PC-9 (cell line): Measurements from ENCODE around the gene ADAT2. TPM values are rescaled to one million over a fixed set of nuclear protein-coding genes. Genes with fewer than 3 reads are reported as not detected.

Experiments
- BruUV-seq: library from RNA; stranded (reverse); fragments of 400-500 nt; replicated peaks from 2 replicates; lab custom pipeline; 2021; lab: Mats Ljungman, UMichigan
- CTCF ChIA-PET: fragments of 300-600 bp; sonication (Branson Sonifier 250); formaldehyde crosslinking; loops from one replicate; lab custom pipeline; 2022; ENCODE audit warnings: antibody characterized with exemption; lab: Charles Lee
- POLR2A ChIA-PET: fragments of 300-600 bp; sonication (Branson Sonifier 250); formaldehyde crosslinking; loops from one replicate; lab custom pipeline; 2022; ENCODE audit warnings: antibody characterized with exemption; ENCODE audit not compliant: unreplicated experiment; lab: Charles Lee
- DNase-seq, 2 experiments: peaks; one replicate each; pipeline versions ENCODE4 v3.0.0 to v3.0.0-alpha.2; 2015 to 2022; ENCODE audit warnings: mixed read lengths in 1 of 2
- H2AFZ ChIP-seq: fragments of 200-600 bp; sonication (generic); 2 replicates; pipeline ENCODE4 v1.8.1; 2017; ENCODE audit warnings: antibody characterized with exemption
- H3F3A ChIP-seq: fragments of 200-600 bp; sonication (generic); 2 replicates; pipeline ENCODE4 v1.8.1; 2017; ENCODE audit warnings: antibody characterized with exemption, mild to moderate bottlenecking, low read depth; ENCODE audit not compliant: insufficient read depth
- H3K27ac ChIP-seq: fragments of 200-600 bp; sonication (generic); 2 replicates; pipeline ENCODE4 v1.6.1; 2016; ENCODE audit warnings: mixed run types
- H3K27me3 ChIP-seq: fragments of 200-600 bp; sonication (generic); 2 replicates; pipeline ENCODE4 v1.6.1; 2016; ENCODE audit warnings: low read depth, mixed run types; ENCODE audit not compliant: insufficient read depth
- H3K36me3 ChIP-seq: fragments of 200-600 bp; sonication (generic); 2 replicates; pipeline ENCODE4 v1.6.1; 2016; ENCODE audit warnings: low read depth, mixed run types
- H3K4me1 ChIP-seq: fragments of 200-600 bp; sonication (generic); replicated peaks from 2 replicates; pipeline ENCODE4 v1.6.1; 2016; ENCODE audit warnings: mixed run types; ENCODE audit not compliant: insufficient read depth
- H3K4me2 ChIP-seq: fragments of 200-600 bp; sonication (generic); 2 replicates; pipeline ENCODE4 v1.6.1; 2017; ENCODE audit warnings: mixed run types
- H3K4me3 ChIP-seq: fragments of 200-600 bp; sonication (generic); 2 replicates; pipeline ENCODE4 v1.6.1; 2016; ENCODE audit warnings: mixed run types
- H3K79me2 ChIP-seq: fragments of 200-600 bp; sonication (generic); 2 replicates; pipeline ENCODE4 v1.6.1; 2017; ENCODE audit warnings: low read depth, mixed run types
- H3K9me2 ChIP-seq: fragments of 200-600 bp; sonication (generic); 2 replicates; pipeline ENCODE4 v1.8.1; 2017; ENCODE audit warnings: mild to moderate bottlenecking; ENCODE audit not compliant: insufficient read depth
- H3K9me3 ChIP-seq: fragments of 200-600 bp; sonication (generic); 2 replicates; pipeline ENCODE4 v1.8.1; 2016; ENCODE audit warnings: low read depth; ENCODE audit not compliant: insufficient read depth
- H4K20me1 ChIP-seq: fragments of 200-600 bp; sonication (generic); 2 replicates; pipeline ENCODE4 v1.8.1; 2017; ENCODE audit not compliant: insufficient read depth
- CTCF ChIP-seq: fragments of 200-600 bp; sonication (generic); conservative IDR thresholded peaks from 2 replicates; pipeline ENCODE4 v1.6.1; 2017; ENCODE audit warnings: mixed run types, antibody characterized with exemption, mild to moderate bottlenecking, moderate library complexity
- EZH2 ChIP-seq: fragments of 200-600 bp; sonication (generic); IDR thresholded peaks from 2 replicates; pipeline ENCODE4 v1.8.0; 2017; ENCODE audit warnings: antibody characterized with exemption, low read depth
- intact Hi-C: fragments of 100-400 bp; cut with micrococcal nuclease; formaldehyde crosslinking; loops from one replicate; pipeline ENCODE4 v1.10.0; 2022; ENCODE audit not compliant: unreplicated experiment
- total RNA-seq: library from RNA; stranded (reverse); gene quantifications from 2 replicates; pipeline ENCODE4 v1.2.3, GENCODE V29; 2021

Gene ADAT2
- total RNA-seq, 1 experiment from 2014 or later: 5.5 TPM

- no peaks in the 10 kb centered on the region for H3K9me2 ChIP-seq
- H3F3A ChIP-seq: no peaks in the 10 kb centered on the region
- CTCF ChIA-PET: interaction anchor here (1.1 kb wide), 1 partner anchor 10 kb away, joined by 5 read pairs; no protein-coding TSS in a partner anchor
- no peaks in the 10 kb centered on the region for H3K4me1 ChIP-seq
- POLR2A ChIA-PET: interaction anchor here (0.7 kb wide), 1 partner anchor 26 kb away, joined by 3 read pairs; no protein-coding TSS in a partner anchor
- H3K9me3 ChIP-seq: no peaks in the 10 kb centered on the region
- DNase-seq: no peak
- TF ChIP-seq EZH2 (no peak), CTCF (no peak)
- H4K20me1 ChIP-seq: no peaks in the 10 kb centered on the region
- H3K79me2 ChIP-seq: no peaks in the 10 kb centered on the region
- H3K27ac ChIP-seq: no peak overlapping the region
- no peak overlapping the region for H3K4me3 ChIP-seq
- H2AFZ ChIP-seq: no peak overlapping the region
- BruUV-seq: no TSS peak
- no peaks in the 10 kb centered on the region for H3K36me3 ChIP-seq
- H3K4me2 ChIP-seq: no peak overlapping the region
- intact Hi-C loops: no loop called here
- H3K27me3 ChIP-seq: no peaks in the 10 kb centered on the region
These were observed 76.5 kb downstream of the ADAT2 start for GRCh38 chr6:143374014-143374413.

Other genes starting within 250 kb of the ADAT2 start
- gene PEX3, start 110 bp upstream of the ADAT2 start, total RNA-seq: 18.4 and 20.9 TPM in 2 replicates
- gene FUCA2, start 61.0 kb upstream of the ADAT2 start, total RNA-seq: 65.0 and 74.8 TPM in 2 replicates
- 32.8 and 39.8 TPM in 2 replicates for gene PHACTR2, start 227.3 kb upstream of the ADAT2 start, total RNA-seq